Naive thymus-derived CD4-positive, alpha-beta T cell (primary cell): ENCODE data around the gene PRRC2B. TPM values are rescaled to one million over a fixed set of nuclear protein-coding genes. Genes with fewer than 3 reads are reported as not detected.
"Not testable (repeated sequence)": the region's sequence is repeated elsewhere in the genome, so short reads cannot be mapped to it uniquely, and the experiment has no call there.

Source experiments
- ATAC-seq: fragments of 150-1000 bp; cut with Tn5 transposase; 2 replicates; pipeline ENCODE4 v1.10.0; 2021; ENCODE audit warnings: mild to moderate bottlenecking, moderate library complexity
- CTCF ChIA-PET: fragments of 350-600 bp; sonication (Branson Sonifier 250); formaldehyde crosslinking; loops from one replicate; lab custom pipeline; 2021; ENCODE audit warnings: antibody characterized with exemption; lab: Charles Lee
- POLR2A ChIA-PET: fragments of 350-600 bp; sonication (Branson Sonifier 250); formaldehyde crosslinking; loops from one replicate; lab custom pipeline; 2021; ENCODE audit warnings: antibody characterized with exemption, inconsistent platforms; lab: Charles Lee
- DNase-seq, 9 donors: peaks; one replicate each; pipeline versions ENCODE4 v3.0.0 to v3.0.0-alpha.2; 2020 to 2022; ENCODE audit warnings: mixed read lengths in 1 of 9
- H3K27ac ChIP-seq: one replicate; pipeline ENCODE4 v1.7.0; 2013; ENCODE audit warnings: mild to moderate bottlenecking, low read depth, low read length, moderate library complexity
- H3K27me3 ChIP-seq, 2 donors: one replicate each; pipeline ENCODE4 v1.7.0; 2013; ENCODE audit warnings: low read length in 2 of 2, mild to moderate bottlenecking in 2 of 2, moderate library complexity in 2 of 2; ENCODE audit not compliant: control insufficient read depth in 2 of 2, insufficient read depth in 2 of 2
- H3K36me3 ChIP-seq, 3 experiments: 1 replicate in 2 of 3; 2 replicates in 1 of 3; pipeline ENCODE4 v1.7.0; 2013; ENCODE audit warnings: low read length in 3 of 3, mild to moderate bottlenecking in 3 of 3, moderate library complexity in 1 of 3; ENCODE audit not compliant: insufficient read depth in 3 of 3, control insufficient read depth in 2 of 3
- H3K4me1 ChIP-seq, 2 donors: one replicate each; pipeline ENCODE4 v1.7.0; 2013; ENCODE audit warnings: low read length in 2 of 2, mild to moderate bottlenecking in 2 of 2, moderate library complexity in 1 of 2; ENCODE audit not compliant: control insufficient read depth in 2 of 2, insufficient read depth in 2 of 2
- H3K4me3 ChIP-seq: 2 replicates; pipeline ENCODE4 v1.7.0; 2013; ENCODE audit warnings: mild to moderate bottlenecking, low read length
- H3K9me3 ChIP-seq, 3 experiments: 1 replicate in 2 of 3; 2 replicates in 1 of 3; pipeline ENCODE4 v1.7.0; 2013; ENCODE audit warnings: low read length in 3 of 3; ENCODE audit not compliant: control insufficient read depth in 2 of 3
- H3K27ac Mint-ChIP-seq, 9 donors: one replicate each; pipeline ENCODE4 v1.8.0; 2020 to 2022; ENCODE audit warnings: mixed read lengths in 9 of 9, mild to moderate bottlenecking in 8 of 9, moderate library complexity in 5 of 9, inconsistent platforms in 2 of 9
- H3K27me3 Mint-ChIP-seq, 5 donors: one replicate each; pipeline ENCODE4 v1.8.0; 2021 to 2022; ENCODE audit warnings: mixed read lengths in 5 of 5, mild to moderate bottlenecking in 1 of 5
- H3K36me3 Mint-ChIP-seq, 5 donors: one replicate each; pipeline ENCODE4 v1.8.0; 2020 to 2022; ENCODE audit warnings: mixed read lengths in 5 of 5, mild to moderate bottlenecking in 3 of 5, inconsistent platforms in 1 of 5
- H3K4me1 Mint-ChIP-seq, 7 donors: one replicate each; pipeline ENCODE4 v1.8.0; 2020 to 2022; ENCODE audit warnings: mixed read lengths in 7 of 7, mild to moderate bottlenecking in 3 of 7, inconsistent platforms in 1 of 7
- H3K4me3 Mint-ChIP-seq, 10 donors: one replicate each; pipeline ENCODE4 v1.8.0; 2020 to 2022; ENCODE audit warnings: mild to moderate bottlenecking in 10 of 10, mixed read lengths in 10 of 10, moderate library complexity in 6 of 10, inconsistent platforms in 2 of 10
- H3K9me3 Mint-ChIP-seq, 11 donors: one replicate each; pipeline ENCODE4 v1.8.0; 2020 to 2022; ENCODE audit warnings: mixed read lengths in 11 of 11, mild to moderate bottlenecking in 4 of 11, inconsistent platforms in 1 of 11, moderate library complexity in 1 of 11
- intact Hi-C, 2 donors: fragments of 100-400 bp; cut with micrococcal nuclease; formaldehyde crosslinking; loops; one replicate each; pipeline ENCODE4 v1.15.1; 2023
- polyA plus RNA-seq, 2 donors: library from polyadenylated mRNA; unstranded; fragments of 300-500 nt; fragmentation: Illumina TruSeq; gene quantifications; one replicate each; pipeline ENCODE4 v1.2.3, GENCODE V29; 2021
- total RNA-seq, 6 experiments: library from RNA in 5 of 6; stranded (reverse) in 5 of 6; gene quantifications; 1 replicate in 5 of 6; 2 replicates in 1 of 6; pipeline ENCODE4 v1.2.3 and lab custom pipeline; 2021 to 2026

PRRC2B gene
- total and polyA plus RNA-seq, 7 experiments from 2014 or later: 29.8 to 382 (median 227) TPM

DNA sequence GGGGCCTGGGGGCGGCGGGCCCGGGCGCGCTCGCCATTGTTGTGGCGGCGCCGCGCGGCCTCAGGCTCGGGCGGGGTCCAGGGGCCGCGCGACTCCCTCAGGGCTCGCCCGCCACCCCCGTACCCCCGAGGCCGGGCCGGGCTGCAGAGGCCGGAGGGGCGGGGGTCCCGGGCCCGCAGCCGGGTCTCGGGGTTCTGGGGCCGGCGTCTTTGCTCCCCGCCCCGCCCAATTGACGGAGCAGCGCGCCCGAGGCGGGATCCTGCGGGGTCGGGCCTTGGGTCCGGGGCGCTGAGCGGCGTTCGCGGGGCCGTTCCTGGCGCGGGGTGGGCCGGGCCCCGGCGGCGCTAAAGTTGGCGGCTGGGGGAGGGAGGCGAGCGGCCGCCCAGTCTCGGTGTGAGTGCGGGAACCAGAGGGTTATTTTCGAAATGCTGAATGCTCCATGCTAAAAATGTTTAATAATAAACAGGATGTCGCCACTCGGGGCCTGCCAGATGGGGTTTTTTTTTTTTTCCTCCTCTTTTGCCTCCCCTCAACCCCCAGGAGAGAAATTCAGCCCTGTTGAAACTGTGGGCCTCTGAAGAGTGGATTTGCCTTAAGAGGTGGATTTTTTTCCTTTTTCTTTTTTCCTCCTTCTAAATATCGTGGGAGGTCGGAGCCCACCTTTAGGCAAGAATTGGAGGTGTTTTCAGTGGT is 724 bp downstream of the PRRC2B start:
- H3K36me3 ChIP-seq: no peaks in the 10 kb centered on the region
- ChIA-PET CTCF (interaction anchor here (0.7 to 1.0 kb wide), 3 partner anchors 14 to 27 kb away, joined by 3 read pairs; no protein-coding TSS in a partner anchor), POLR2A (interaction anchor here (0.6 to 5.6 kb wide), 4 partner anchors 12 to 1352 kb away, joined by 3 to 64 read pairs (median 27); no protein-coding TSS in a partner anchor)
- peaks cover 0 to 12% (median 0%) of the 10 kb centered on the region in 5 donors for H3K36me3 Mint-ChIP-seq
- intact Hi-C loops: loop anchor here (1.0 to 10.0 kb wide), 15 partner anchors 14 to 1550 kb away; partner anchors contain the start of genes FNBP1 (in 1 of the 2), POMT1 (in 1 of the 2), SETX (in 1 of the 2) and TSC1 (in 1 of the 2)
- H3K27me3 Mint-ChIP-seq: peaks cover 0 to 18% (median 0%) of the 10 kb centered on the region in 5 donors
- H3K9me3 Mint-ChIP-seq: peaks cover 0 to 1% (median 0%) of the 10 kb centered on the region in 11 donors
- peak overlapping the region; percentile 92 to 99 (median 98) for H3K27ac Mint-ChIP-seq
- ATAC-seq (peak; percentile 16), DNase-seq (peak; percentile 49 to 71 (median 65))
- peak overlapping the region; percentile 69 for H3K4me3 ChIP-seq
- H3K27ac ChIP-seq: peak overlapping the region; percentile 93
- peak overlapping the region; percentile 87 to 99 (median 94) for H3K4me3 Mint-ChIP-seq
- H3K4me1 Mint-ChIP-seq: peaks cover 43 to 56% (median 54%) of the 10 kb centered on the region in 7 donors
- no peaks in the 10 kb centered on the region for H3K9me3 ChIP-seq
- H3K4me1 ChIP-seq: peaks cover 47 to 50% of the 10 kb centered on the region in 2 donors
- no peaks in the 10 kb centered on the region for H3K27me3 ChIP-seq

GRCh38 chr9:131395157-131396098 is 1.5 kb downstream of the PRRC2B start:
- ChIA-PET CTCF (interaction anchor here (0.7 to 1.0 kb wide), 4 partner anchors 14 to 28 kb away, joined by 3 read pairs; no protein-coding TSS in a partner anchor), POLR2A (interaction anchor here (0.6 to 5.6 kb wide), 4 partner anchors 11 to 1351 kb away, joined by 3 to 64 read pairs (median 27); no protein-coding TSS in a partner anchor)
- peak overlapping the region; percentile 69 for H3K4me3 ChIP-seq
- peak; percentile 71 for ATAC-seq
- intact Hi-C loops: loop anchor here (1.0 to 10.0 kb wide), 14 partner anchors 13 to 1549 kb away; partner anchors contain the start of genes FNBP1 (in 1 of the 2), SETX (in 1 of the 2) and TSC1 (in 1 of the 2)
- Mint-ChIP-seq H3K27ac (peak overlapping the region; percentile 92 to 99 (median 98)), H3K36me3 (peaks cover 0 to 19% (median 0%) of the 10 kb centered on the region in 5 donors), H3K9me3 (peaks cover 0 to 1% (median 0%) of the 10 kb centered on the region in 11 donors), H3K4me3 (peak overlapping the region; percentile 87 to 99 (median 94)), H3K4me1 (peaks cover 51 to 63% (median 62%) of the 10 kb centered on the region in 7 donors), H3K27me3 (peaks cover 0 to 18% (median 0%) of the 10 kb centered on the region in 5 donors)
- H3K4me1 ChIP-seq: peaks cover 55 to 56% of the 10 kb centered on the region in 2 donors
- no peaks in the 10 kb centered on the region for H3K9me3 ChIP-seq
- H3K27ac ChIP-seq: peak overlapping the region; percentile 93
- no peaks in the 10 kb centered on the region for H3K27me3 ChIP-seq
- DNase-seq: peak; percentile 37 to 90 (median 81)
- no peaks in the 10 kb centered on the region for H3K36me3 ChIP-seq

- H3K36me3 Mint-ChIP-seq: peaks cover 0 to 19% (median 0%) of the 10 kb centered on the region in 5 donors
- not testable (repeated sequence) for H3K9me3 ChIP-seq, DNase-seq, H3K9me3 Mint-ChIP-seq, H3K27me3 ChIP-seq, ATAC-seq, H3K36me3 ChIP-seq
- peaks cover 56 to 70% (median 68%) of the 10 kb centered on the region in 7 donors for H3K4me1 Mint-ChIP-seq
- Histone ChIP-seq H3K4me3 (peak overlapping the region; percentile 69), H3K4me1 (peaks cover 56 to 61% of the 10 kb centered on the region in 2 donors), H3K27ac (peak overlapping the region; percentile 93)
- H3K4me3 Mint-ChIP-seq: peak overlapping the region; percentile 87 to 99 (median 94)
- ChIA-PET CTCF (interaction anchor here (0.7 kb wide), 2 partner anchors 24 to 182 kb away, joined by 3 read pairs; no protein-coding TSS in a partner anchor), POLR2A (interaction anchor here (0.6 to 5.6 kb wide), 5 partner anchors 10 to 271 kb away, joined by 3 to 64 read pairs (median 3); partner anchors contain the start of gene NUP214)
- H3K27ac Mint-ChIP-seq: peak overlapping the region; percentile 92 to 99 (median 98)
- intact Hi-C loops: loop anchor here (5.0 to 10.0 kb wide), 9 partner anchors 36 to 1549 kb away; partner anchors contain the start of genes FNBP1 (in 1 of the 2), SETX (in 1 of the 2) and TSC1 (in 1 of the 2)
- H3K27me3 Mint-ChIP-seq: peaks cover 0 to 18% (median 0%) of the 10 kb centered on the region in 5 donors
Observed at GRCh38 chr9:131396099-131396479, 2.2 kb downstream of the PRRC2B start.

- Mint-ChIP-seq H3K4me3 (peak overlapping the region; percentile 87 to 99 (median 94)), H3K27ac (peak overlapping the region; percentile 68 to 99 (median 94)), H3K27me3 (peaks cover 0 to 14% (median 0%) of the 10 kb centered on the region in 5 donors), H3K9me3 (peaks cover 0 to 1% (median 0%) of the 10 kb centered on the region in 11 donors), H3K4me1 (peaks cover 59 to 74% (median 70%) of the 10 kb centered on the region in 7 donors), H3K36me3 (peaks cover 0 to 22% (median 0%) of the 10 kb centered on the region in 5 donors)
- Histone ChIP-seq H3K27me3 (no peaks in the 10 kb centered on the region), H3K27ac (peak overlapping the region; percentile 93), H3K4me1 (peaks cover 56 to 66% of the 10 kb centered on the region in 2 donors), H3K4me3 (peak overlapping the region; percentile 8), H3K36me3 (no peaks in the 10 kb centered on the region), H3K9me3 (no peaks in the 10 kb centered on the region)
- ChIA-PET CTCF (interaction anchor here (0.7 kb wide), 2 partner anchors 25 to 182 kb away, joined by 3 read pairs; no protein-coding TSS in a partner anchor), POLR2A (interaction anchor here (0.6 to 5.6 kb wide), 11 partner anchors 10 to 339 kb away, joined by 3 to 64 read pairs (median 3); partner anchors contain the start of gene NUP214)
- DNase-seq (no peak), ATAC-seq (no peak)
- intact Hi-C loops: loop anchor here (5.0 to 10.0 kb wide), 9 partner anchors 36 to 1548 kb away; partner anchors contain the start of genes FNBP1 (in 1 of the 2), SETX (in 1 of the 2) and TSC1 (in 1 of the 2)
Observed at GRCh38 chr9:131396626-131397025, 2.7 kb downstream of the PRRC2B start.

DNA sequence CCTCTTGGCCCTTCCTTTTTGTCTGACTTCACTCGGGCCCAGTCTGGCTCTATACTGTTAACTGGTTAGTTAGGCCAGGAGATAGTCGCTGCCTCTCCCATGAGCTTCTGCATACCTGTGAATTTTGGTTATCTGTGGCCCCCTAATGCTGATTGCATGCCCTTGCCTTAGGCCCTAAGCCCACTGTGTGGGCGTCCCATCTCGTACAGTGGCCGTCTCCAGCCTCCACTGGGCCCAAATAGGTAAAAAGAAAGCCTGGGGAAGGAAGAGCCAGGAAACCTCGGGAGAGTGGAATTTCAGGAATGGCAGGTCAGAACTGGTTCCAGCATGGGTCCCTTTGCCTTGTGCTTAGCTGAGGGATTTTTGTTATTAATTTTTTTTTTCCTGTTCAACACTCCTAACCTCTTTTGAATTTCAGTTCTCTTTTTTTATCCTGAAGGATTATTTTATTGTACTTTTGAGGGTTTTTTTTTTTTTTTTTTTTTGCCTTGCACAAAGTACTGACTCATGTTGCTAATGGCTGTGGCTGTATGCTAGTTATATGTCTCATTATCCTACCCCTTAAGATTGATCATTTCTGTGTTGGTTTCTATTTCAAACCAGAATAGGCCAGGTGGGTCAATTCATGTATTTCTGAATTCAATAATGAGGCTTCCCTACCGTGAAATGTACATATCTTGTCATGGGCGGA is 3.4 kb downstream of the PRRC2B start:
- Mint-ChIP-seq H3K4me3 (peak overlapping the region; percentile 87 to 99 (median 94)), H3K27ac (peak overlapping the region; percentile 81 to 99 (median 94)), H3K9me3 (peaks cover 0 to 1% (median 0%) of the 10 kb centered on the region in 11 donors), H3K27me3 (peaks cover 0 to 14% (median 0%) of the 10 kb centered on the region in 5 donors), H3K36me3 (peaks cover 0 to 25% (median 0%) of the 10 kb centered on the region in 5 donors), H3K4me1 (peaks cover 64 to 78% (median 74%) of the 10 kb centered on the region in 7 donors)
- no peak for DNase-seq
- Histone ChIP-seq H3K4me3 (peak overlapping the region; percentile 30), H3K27ac (peak overlapping the region; percentile 93), H3K4me1 (peaks cover 56 to 72% of the 10 kb centered on the region in 2 donors), H3K36me3 (no peaks in the 10 kb centered on the region), H3K27me3 (no peaks in the 10 kb centered on the region), H3K9me3 (no peaks in the 10 kb centered on the region)
- CTCF ChIA-PET: interaction anchor here (1.1 to 1.7 kb wide), 4 partner anchors 10 to 103 kb away, joined by 3 to 14 read pairs (median 4); no protein-coding TSS in a partner anchor
- intact Hi-C loops: loop anchor here (5.0 to 10.0 kb wide), 9 partner anchors 35 to 1548 kb away; partner anchors contain the start of genes FNBP1 (in 1 of the 2), SETX (in 1 of the 2) and TSC1 (in 1 of the 2)
- POLR2A ChIA-PET: interaction anchor here (0.7 to 5.6 kb wide), 14 partner anchors 9 to 338 kb away, joined by 3 to 64 read pairs (median 3); partner anchors contain the start of gene NUP214
- no peak for ATAC-seq
